Gastrocnemius medialis (tissue), 4 donors: ENCODE measurements around the gene ERI2. TPM values are rescaled to one million over a fixed set of nuclear protein-coding genes. Genes with fewer than 3 reads are reported as not detected.

Source experiments
- ATAC-seq, 2 donors: fragments of 150-250 bp; one replicate each; pipeline ENCODE4 v1.9.1; 2016
- DNase-seq, 2 donors: peaks; one replicate each; pipeline ENCODE4 v3.0.0-alpha.2; 2019
- H3K27ac ChIP-seq, 4 donors: fragments of 200-600 bp; sonication (generic); 1 replicate in 1 of 4; 2 replicates in 3 of 4; pipeline ENCODE4 v1.5.1; 2016 to 2018; ENCODE audit warnings: mild to moderate bottlenecking in 2 of 4, moderate library complexity in 1 of 4
- H3K27me3 ChIP-seq, 3 donors: fragments of 200-600 bp; sonication (generic) in 2 of 3; 1 replicate in 1 of 3; 2 replicates in 2 of 3; pipeline versions ENCODE4 v1.5.1 to v1.6.0; 2016 to 2019; ENCODE audit warnings: mild to moderate bottlenecking in 1 of 3, moderate library complexity in 1 of 3
- H3K36me3 ChIP-seq, 2 donors: fragments of 200-600 bp; sonication (generic) in 1 of 2; one replicate each; pipeline ENCODE4 v1.5.1; 2017 to 2018
- H3K4me1 ChIP-seq, 2 donors: fragments of 200-600 bp; sonication (generic) in 1 of 2; one replicate each; pipeline ENCODE4 v1.5.1; 2016 to 2017; ENCODE audit warnings: mild to moderate bottlenecking in 2 of 2
- H3K4me3 ChIP-seq, 4 donors: fragments of 200-600 bp; sonication (generic) in 3 of 4; 1 replicate in 1 of 4; 2 replicates in 3 of 4; pipeline ENCODE4 v1.5.1; 2016 to 2019; ENCODE audit warnings: mild to moderate bottlenecking in 2 of 4
- H3K9me3 ChIP-seq, 3 donors: fragments of 200-600 bp; sonication (generic) in 2 of 3; 1 replicate in 1 of 3; 2 replicates in 2 of 3; pipeline ENCODE4 v1.5.1; 2016 to 2019
- POLR2A ChIP-seq, 2 donors: fragments of 450-650 bp; IDR thresholded peaks; one replicate each; pipeline ENCODE4 v1.6.1; 2017; ENCODE audit warnings: antibody characterized with exemption in 2 of 2, mild to moderate bottlenecking in 2 of 2, moderate library complexity in 2 of 2
- in situ Hi-C, 4 donors: fragments of 200-750 bp; cut with MboI; loops; one replicate each; pipeline versions ENCODE4 v1.15.0 to v1.8.0; 2017; ENCODE audit warnings: low sequenced_read_pairs in 4 of 4
- intact Hi-C: fragments of 100-400 bp; cut with DNase I; formaldehyde crosslinking; loops from one replicate; pipeline ENCODE4 v1.15.1; 2023; ENCODE audit warnings: low total_unique reads
- total RNA-seq, 4 donors: library from RNA; depleted of rRNA; stranded (reverse); fragments of >200 nt; gene quantifications; one replicate each; pipeline versions ENCODE4 v1.1.0 to v1.2.3, GENCODE V29; 2016
- TF ChIP-seq, protein P1 (sequence below), 5 experiments: fragments of 450-650 bp in 3 of 5; fragments of 200-600 bp in 2 of 5; sonication (generic) in 2 of 5; IDR thresholded peaks in 4 of 5; conservative IDR thresholded peaks in 1 of 5; 1 replicate in 4 of 5; 2 replicates in 1 of 5; pipeline ENCODE4 v1.5.1; 2016 to 2019; ENCODE audit warnings: antibody characterized with exemption in 5 of 5, mild to moderate bottlenecking in 3 of 5, moderate library complexity in 3 of 5

The ERI2 gene
- total RNA-seq, 4 donors from 2014 or later: 3.0 to 30.5 (median 9.8) TPM

DNA sequence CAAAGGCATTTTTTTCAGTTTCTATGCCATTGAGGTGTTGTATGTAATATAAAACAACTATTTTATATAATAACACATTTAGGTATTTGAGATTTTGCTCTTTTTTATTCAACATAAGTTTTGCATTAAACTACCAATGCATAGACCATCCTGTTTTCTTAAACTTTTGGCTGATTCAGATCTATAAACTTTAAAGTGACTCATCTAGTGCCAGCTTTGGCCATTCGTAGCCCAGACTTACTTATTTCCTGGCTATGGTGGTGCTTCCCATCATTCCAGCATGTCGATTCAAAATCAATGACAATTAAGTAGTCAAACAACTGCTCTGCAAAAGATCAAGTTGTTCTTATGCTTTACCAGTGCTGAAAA, 3.1 kb downstream of the ERI2 start:
- H3K27ac ChIP-seq: no peak overlapping the region
- no peaks in the 10 kb centered on the region for H3K27me3 ChIP-seq
- ATAC-seq (no peak), DNase-seq (no peak)
- TF ChIP-seq, protein P1, sequence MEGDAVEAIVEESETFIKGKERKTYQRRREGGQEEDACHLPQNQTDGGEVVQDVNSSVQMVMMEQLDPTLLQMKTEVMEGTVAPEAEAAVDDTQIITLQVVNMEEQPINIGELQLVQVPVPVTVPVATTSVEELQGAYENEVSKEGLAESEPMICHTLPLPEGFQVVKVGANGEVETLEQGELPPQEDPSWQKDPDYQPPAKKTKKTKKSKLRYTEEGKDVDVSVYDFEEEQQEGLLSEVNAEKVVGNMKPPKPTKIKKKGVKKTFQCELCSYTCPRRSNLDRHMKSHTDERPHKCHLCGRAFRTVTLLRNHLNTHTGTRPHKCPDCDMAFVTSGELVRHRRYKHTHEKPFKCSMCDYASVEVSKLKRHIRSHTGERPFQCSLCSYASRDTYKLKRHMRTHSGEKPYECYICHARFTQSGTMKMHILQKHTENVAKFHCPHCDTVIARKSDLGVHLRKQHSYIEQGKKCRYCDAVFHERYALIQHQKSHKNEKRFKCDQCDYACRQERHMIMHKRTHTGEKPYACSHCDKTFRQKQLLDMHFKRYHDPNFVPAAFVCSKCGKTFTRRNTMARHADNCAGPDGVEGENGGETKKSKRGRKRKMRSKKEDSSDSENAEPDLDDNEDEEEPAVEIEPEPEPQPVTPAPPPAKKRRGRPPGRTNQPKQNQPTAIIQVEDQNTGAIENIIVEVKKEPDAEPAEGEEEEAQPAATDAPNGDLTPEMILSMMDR (IDR thresholded peaks at IDR 0.05 in 4 of 5, conservative IDR thresholded peaks at IDR 0.05 in 1 of 5): no peak
- no peak for TF ChIP-seq POLR2A (IDR thresholded peaks at IDR 0.05)
- intact Hi-C loops: no loop called here
- H3K9me3 ChIP-seq: no peaks in the 10 kb centered on the region
- H3K4me3 ChIP-seq: no peak overlapping the region
- in situ Hi-C loops: no loop called here
- peaks cover 0 to 19% of the 10 kb centered on the region in 2 donors for H3K36me3 ChIP-seq
- peaks cover 9 to 17% of the 10 kb centered on the region in 2 donors for H3K4me1 ChIP-seq

DNA sequence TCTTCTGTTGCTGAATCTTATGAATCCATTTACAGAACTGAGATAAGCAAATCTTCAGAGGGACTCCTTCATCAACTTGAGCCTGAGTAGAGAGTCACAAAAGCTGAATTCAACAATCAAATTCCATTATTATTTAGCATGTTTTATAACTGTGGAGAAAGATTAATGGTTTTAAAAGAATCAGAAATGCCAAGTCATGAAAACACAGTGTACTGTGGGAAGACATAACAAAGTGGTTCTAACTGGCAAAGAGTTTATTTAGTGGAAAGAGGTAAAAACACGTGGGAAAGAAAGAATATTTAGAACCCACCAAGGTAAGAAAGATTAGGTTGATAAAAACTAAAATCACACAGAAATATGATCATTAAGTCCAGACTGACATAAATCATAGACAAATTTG, 5.0 kb downstream of the ERI2 start:
- Histone ChIP-seq H3K4me1 (peaks cover 3 to 12% of the 10 kb centered on the region in 2 donors), H3K9me3 (no peaks in the 10 kb centered on the region), H3K36me3 (peaks cover 0 to 32% of the 10 kb centered on the region in 2 donors), H3K27ac (no peak overlapping the region), H3K4me3 (no peak overlapping the region), H3K27me3 (no peaks in the 10 kb centered on the region)
- in situ Hi-C loops (no loop called here), intact Hi-C loops (loop anchor here (2.0 kb wide), 1 partner anchor 284 kb away; no protein-coding TSS in a partner anchor)
- no peak for DNase-seq
- no peak for ATAC-seq
- TF ChIP-seq, protein P1 (IDR thresholded peaks at IDR 0.05 in 4 of 5, conservative IDR thresholded peaks at IDR 0.05 in 1 of 5): no peak
- TF ChIP-seq POLR2A (IDR thresholded peaks at IDR 0.05): no peak

- H3K9me3 ChIP-seq: no peaks in the 10 kb centered on the region
- H3K27me3 ChIP-seq: no peaks in the 10 kb centered on the region
- no peaks in the 10 kb centered on the region for H3K4me1 ChIP-seq
- peaks cover 0 to 39% of the 10 kb centered on the region in 2 donors for H3K36me3 ChIP-seq
- H3K27ac ChIP-seq: no peak overlapping the region
- no peak overlapping the region for H3K4me3 ChIP-seq
- in situ Hi-C loops (no loop called here), intact Hi-C loops (no loop called here)
- DNase-seq (no peak), ATAC-seq (no peak)
- TF ChIP-seq, protein P1 (IDR thresholded peaks at IDR 0.05 in 4 of 5, conservative IDR thresholded peaks at IDR 0.05 in 1 of 5): peak in 4 of 5 experiments; percentile 27 to 64 (median 42)
- TF ChIP-seq POLR2A (IDR thresholded peaks at IDR 0.05): no peak
These were observed 6.7 kb downstream of the ERI2 start for GRCh38 chr16:20799599-20799998.

DNA sequence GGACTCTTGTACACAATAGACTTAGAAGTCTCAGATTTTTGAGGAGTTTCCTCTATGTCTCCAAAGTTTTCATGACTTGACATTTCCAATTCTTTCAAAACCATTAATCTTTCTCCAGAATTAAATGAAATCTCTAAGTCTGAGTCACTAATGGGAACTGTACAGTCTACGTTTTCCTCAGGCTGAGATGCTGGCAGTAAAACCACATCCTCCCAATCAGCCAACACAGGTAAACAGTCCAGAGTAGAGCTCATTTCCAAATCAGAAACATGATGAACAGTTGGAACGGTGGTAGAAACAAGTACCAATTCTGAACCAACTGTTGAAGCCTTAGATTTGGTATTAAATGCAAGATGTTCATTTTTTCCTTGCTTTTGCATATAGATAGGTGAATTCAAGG, 7.9 kb downstream of the ERI2 start:
- intact Hi-C loops (no loop called here), in situ Hi-C loops (no loop called here)
- Histone ChIP-seq H3K4me1 (no peaks in the 10 kb centered on the region), H3K27ac (no peak overlapping the region), H3K9me3 (no peaks in the 10 kb centered on the region), H3K27me3 (no peaks in the 10 kb centered on the region), H3K4me3 (no peak overlapping the region), H3K36me3 (peaks cover 0 to 39% of the 10 kb centered on the region in 2 donors)
- DNase-seq (no peak), ATAC-seq (no peak)
- TF ChIP-seq, protein P1 (IDR thresholded peaks at IDR 0.05 in 4 of 5, conservative IDR thresholded peaks at IDR 0.05 in 1 of 5): no peak
- no peak for TF ChIP-seq POLR2A (IDR thresholded peaks at IDR 0.05)
